SK-N-SH treated with all-trans-retinoic acid at 6 μM for 48 hours (cell line): ENCODE results near the gene STIP1.

Source experiments
- ATAC-seq: fragments of 200-7000 bp; cut with Tn5 transposase; 3 replicates; pipeline ENCODE4 v1.9.1; 2020; ENCODE audit warnings: mild to moderate bottlenecking, moderate library complexity
- CSDC2 ChIP-seq: fragments of 250-450 bp; sonication (Bioruptor Pico); IDR thresholded peaks from 2 replicates; pipeline ENCODE4 v1.5.0; 2020; ENCODE audit warnings: mild to moderate bottlenecking, moderate library complexity
- ESRRG ChIP-seq: fragments of 250-450 bp; sonication (Bioruptor Pico); IDR thresholded peaks from 2 replicates; pipeline ENCODE4 v1.6.1; 2021; ENCODE audit warnings: mild to moderate bottlenecking
- GLIS3 ChIP-seq: fragments of 250-450 bp; sonication (Bioruptor Pico); IDR thresholded peaks from 2 replicates; pipeline ENCODE4 v1.5.0; 2020; ENCODE audit warnings: mild to moderate bottlenecking, moderate library complexity
- ISL1 ChIP-seq: fragments of 250-450 bp; sonication (Bioruptor Pico); IDR thresholded peaks from 2 replicates; pipeline ENCODE4 v2.1.2; 2022; ENCODE audit warnings: mild to moderate bottlenecking, moderate library complexity
- OSR1 ChIP-seq: fragments of 250-450 bp; sonication (Bioruptor Pico); IDR thresholded peaks from 2 replicates; pipeline ENCODE4 v1.8.0; 2022; ENCODE audit warnings: moderate library complexity, mild to moderate bottlenecking, inconsistent platforms
- PPARA ChIP-seq: fragments of 250-450 bp; sonication (Bioruptor Pico); IDR thresholded peaks from 2 replicates; pipeline ENCODE4 v1.5.0; 2020; ENCODE audit warnings: mild to moderate bottlenecking, borderline replicate concordance
- RARB ChIP-seq: fragments of 250-450 bp; sonication (Bioruptor Pico); IDR thresholded peaks from 2 replicates; pipeline ENCODE4 v1.8.0; 2021; ENCODE audit warnings: mild to moderate bottlenecking, moderate library complexity
- SNAI2 ChIP-seq: fragments of 250-450 bp; sonication (Bioruptor Pico); IDR thresholded peaks from 2 replicates; pipeline ENCODE4 v1.5.0; 2020; ENCODE audit warnings: mild to moderate bottlenecking, moderate library complexity
- TCF4 ChIP-seq: fragments of 250-450 bp; sonication (Bioruptor Pico); IDR thresholded peaks from 2 replicates; pipeline ENCODE4 v1.8.0; 2021; ENCODE audit warnings: mild to moderate bottlenecking, moderate library complexity, borderline replicate concordance
- TOX ChIP-seq: fragments of 250-450 bp; sonication (Bioruptor Pico); IDR thresholded peaks from 2 replicates; pipeline ENCODE4 v1.8.0; 2021; ENCODE audit warnings: mild to moderate bottlenecking, moderate library complexity, borderline replicate concordance
- ZC3H10 ChIP-seq: fragments of 250-450 bp; sonication (Bioruptor Pico); IDR thresholded peaks from 2 replicates; pipeline ENCODE4 v1.5.1; 2021; ENCODE audit warnings: mild to moderate bottlenecking, moderate library complexity
- ZFP3 ChIP-seq: fragments of 250-450 bp; sonication (Bioruptor Pico); IDR thresholded peaks from 2 replicates; pipeline ENCODE4 v1.5.0; 2020; ENCODE audit warnings: mild to moderate bottlenecking, moderate library complexity
- ZFP30 ChIP-seq: fragments of 450-650 bp; formaldehyde crosslinking; IDR thresholded peaks from 2 replicates; pipeline ENCODE4 v1.5.0; 2022; ENCODE audit warnings: mild to moderate bottlenecking, moderate library complexity
- ZNF8 ChIP-seq: fragments of 450-650 bp; formaldehyde crosslinking; IDR thresholded peaks from 2 replicates; pipeline ENCODE4 v1.5.0; 2020; ENCODE audit warnings: mild to moderate bottlenecking, moderate library complexity
- TF ChIP-seq, protein P1 (sequence below): fragments of 250-450 bp; sonication (Bioruptor Pico); IDR thresholded peaks from 2 replicates; pipeline ENCODE4 v1.5.0; 2020; ENCODE audit warnings: mild to moderate bottlenecking, moderate library complexity
- TF ChIP-seq, protein P2 (sequence below): fragments of 250-450 bp; sonication (Bioruptor Pico); IDR thresholded peaks from 2 replicates; pipeline ENCODE4 v1.8.0; 2021; ENCODE audit warnings: low read depth, mild to moderate bottlenecking, moderate library complexity, borderline replicate concordance
- TF ChIP-seq, protein P3 (sequence below): fragments of 250-450 bp; sonication (Bioruptor Pico); IDR thresholded peaks from 2 replicates; pipeline ENCODE4 v1.5.1; 2020; ENCODE audit warnings: low read depth, mild to moderate bottlenecking, moderate library complexity

Gene STIP1

DNA sequence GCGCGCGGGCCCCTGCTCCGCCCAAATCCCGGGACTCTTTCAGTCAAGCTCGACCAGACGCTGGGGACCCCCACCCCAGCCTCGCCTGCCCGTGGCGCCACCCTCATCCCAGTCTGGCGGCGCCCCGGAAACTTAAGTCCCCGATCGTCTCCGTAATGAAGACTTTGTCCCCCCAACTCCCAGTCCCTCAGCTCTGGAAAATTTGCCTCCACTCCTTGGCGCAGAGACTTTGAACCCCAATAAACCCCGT is 65.7 kb downstream of the STIP1 start:
- no peak for ATAC-seq
- TF ChIP-seq, protein P1, sequence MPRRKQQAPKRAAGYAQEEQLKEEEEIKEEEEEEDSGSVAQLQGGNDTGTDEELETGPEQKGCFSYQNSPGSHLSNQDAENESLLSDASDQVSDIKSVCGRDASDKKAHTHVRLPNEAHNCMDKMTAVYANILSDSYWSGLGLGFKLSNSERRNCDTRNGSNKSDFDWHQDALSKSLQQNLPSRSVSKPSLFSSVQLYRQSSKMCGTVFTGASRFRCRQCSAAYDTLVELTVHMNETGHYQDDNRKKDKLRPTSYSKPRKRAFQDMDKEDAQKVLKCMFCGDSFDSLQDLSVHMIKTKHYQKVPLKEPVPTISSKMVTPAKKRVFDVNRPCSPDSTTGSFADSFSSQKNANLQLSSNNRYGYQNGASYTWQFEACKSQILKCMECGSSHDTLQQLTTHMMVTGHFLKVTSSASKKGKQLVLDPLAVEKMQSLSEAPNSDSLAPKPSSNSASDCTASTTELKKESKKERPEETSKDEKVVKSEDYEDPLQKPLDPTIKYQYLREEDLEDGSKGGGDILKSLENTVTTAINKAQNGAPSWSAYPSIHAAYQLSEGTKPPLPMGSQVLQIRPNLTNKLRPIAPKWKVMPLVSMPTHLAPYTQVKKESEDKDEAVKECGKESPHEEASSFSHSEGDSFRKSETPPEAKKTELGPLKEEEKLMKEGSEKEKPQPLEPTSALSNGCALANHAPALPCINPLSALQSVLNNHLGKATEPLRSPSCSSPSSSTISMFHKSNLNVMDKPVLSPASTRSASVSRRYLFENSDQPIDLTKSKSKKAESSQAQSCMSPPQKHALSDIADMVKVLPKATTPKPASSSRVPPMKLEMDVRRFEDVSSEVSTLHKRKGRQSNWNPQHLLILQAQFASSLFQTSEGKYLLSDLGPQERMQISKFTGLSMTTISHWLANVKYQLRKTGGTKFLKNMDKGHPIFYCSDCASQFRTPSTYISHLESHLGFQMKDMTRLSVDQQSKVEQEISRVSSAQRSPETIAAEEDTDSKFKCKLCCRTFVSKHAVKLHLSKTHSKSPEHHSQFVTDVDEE = no peak
- TF ChIP-seq, all 23 proteins: peak for 0

DNA sequence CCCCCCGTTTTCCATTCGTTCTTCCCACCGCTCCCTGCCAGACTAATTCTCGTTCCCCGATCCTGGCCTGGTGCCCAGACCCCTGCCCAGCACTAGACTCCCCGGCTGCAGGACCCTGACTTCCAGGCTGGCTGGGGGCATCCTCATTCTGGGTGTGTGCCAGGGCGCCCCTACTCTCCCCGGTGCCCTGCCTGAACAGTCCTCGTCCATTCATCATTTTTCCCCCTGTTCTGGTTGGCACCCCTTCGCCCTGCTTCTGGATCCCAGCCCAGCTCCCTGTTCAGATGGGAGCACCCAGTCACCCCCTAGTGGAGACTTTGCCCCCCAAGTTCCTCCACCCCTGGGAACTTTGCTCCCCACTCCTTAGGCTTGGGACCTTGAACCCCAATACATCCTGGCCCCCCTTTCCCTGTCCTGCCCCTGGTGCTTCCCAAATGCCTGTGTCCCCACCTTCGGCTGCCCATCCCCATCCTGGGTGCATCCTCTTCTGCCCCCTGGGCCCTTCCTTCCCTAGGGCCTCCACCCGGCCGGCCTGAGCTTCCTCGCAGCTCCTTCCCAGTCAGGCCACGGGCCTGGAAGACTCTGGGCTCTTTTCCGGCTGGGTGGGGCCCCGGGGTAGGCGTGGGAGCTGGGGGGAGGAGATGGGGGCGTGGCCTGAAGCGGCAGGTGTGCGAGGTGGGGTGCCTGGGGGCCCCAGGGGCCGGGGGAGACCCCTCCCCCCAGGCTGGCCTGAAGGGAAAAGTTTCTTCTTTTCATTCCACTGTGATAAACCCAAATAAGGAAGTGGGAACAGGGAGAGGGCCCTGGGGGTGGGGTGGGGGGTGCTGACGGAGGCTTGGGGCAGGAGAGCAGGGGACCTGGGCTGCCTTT is 66.3 kb downstream of the STIP1 start:
- ATAC-seq = peak; percentile 53
- TF ChIP-seq ISL1 (CRISPR knock-in tag) (no peak), RARB (CRISPR knock-in tag) (no peak), GLIS3 (CRISPR knock-in tag) (no peak), SNAI2 (no peak), PPARA (CRISPR knock-in tag) (no peak), ZFP30 (CRISPR knock-in tag) (no peak), ZNF8 (CRISPR knock-in tag) (no peak), ZC3H10 (no peak), ZFP3 (CRISPR knock-in tag) (no peak)
- TF ChIP-seq, protein P2, sequence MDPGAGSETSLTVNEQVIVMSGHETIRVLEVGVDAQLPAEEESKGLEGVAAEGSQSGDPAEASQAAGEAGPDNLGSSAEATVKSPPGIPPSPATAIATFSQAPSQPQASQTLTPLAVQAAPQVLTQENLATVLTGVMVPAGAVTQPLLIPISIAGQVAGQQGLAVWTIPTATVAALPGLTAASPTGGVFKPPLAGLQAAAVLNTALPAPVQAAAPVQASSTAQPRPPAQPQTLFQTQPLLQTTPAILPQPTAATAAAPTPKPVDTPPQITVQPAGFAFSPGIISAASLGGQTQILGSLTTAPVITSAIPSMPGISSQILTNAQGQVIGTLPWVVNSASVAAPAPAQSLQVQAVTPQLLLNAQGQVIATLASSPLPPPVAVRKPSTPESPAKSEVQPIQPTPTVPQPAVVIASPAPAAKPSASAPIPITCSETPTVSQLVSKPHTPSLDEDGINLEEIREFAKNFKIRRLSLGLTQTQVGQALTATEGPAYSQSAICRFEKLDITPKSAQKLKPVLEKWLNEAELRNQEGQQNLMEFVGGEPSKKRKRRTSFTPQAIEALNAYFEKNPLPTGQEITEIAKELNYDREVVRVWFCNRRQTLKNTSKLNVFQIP (CRISPR knock-in tag) = no peak

DNA sequence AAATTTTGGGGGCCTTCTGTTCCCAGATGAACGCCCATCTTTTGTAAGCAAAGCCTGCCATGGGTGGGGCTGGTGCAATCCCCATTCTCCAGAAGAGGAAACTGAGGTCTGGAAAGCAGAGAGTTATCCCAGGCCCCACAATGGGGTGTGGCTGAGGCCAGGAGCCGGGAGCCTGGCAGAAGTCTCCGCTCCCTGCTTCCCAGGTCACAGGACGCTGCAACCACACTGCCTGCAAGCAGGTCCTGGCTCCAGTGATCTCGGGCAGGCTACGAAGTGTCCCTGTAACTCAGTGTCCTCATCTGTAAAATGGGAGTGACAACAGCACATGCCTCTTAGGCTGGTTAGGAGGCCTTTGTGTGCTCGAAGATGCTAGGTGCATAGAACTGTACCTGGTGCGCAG is 67.1 kb downstream of the STIP1 start:
- TF ChIP-seq PPARA (CRISPR knock-in tag) = no peak
- TF ChIP-seq ESRRG (CRISPR knock-in tag) = no peak
- no peak for TF ChIP-seq CSDC2 (CRISPR knock-in tag)
- no peak for TF ChIP-seq ZC3H10
- TF ChIP-seq, protein P3, sequence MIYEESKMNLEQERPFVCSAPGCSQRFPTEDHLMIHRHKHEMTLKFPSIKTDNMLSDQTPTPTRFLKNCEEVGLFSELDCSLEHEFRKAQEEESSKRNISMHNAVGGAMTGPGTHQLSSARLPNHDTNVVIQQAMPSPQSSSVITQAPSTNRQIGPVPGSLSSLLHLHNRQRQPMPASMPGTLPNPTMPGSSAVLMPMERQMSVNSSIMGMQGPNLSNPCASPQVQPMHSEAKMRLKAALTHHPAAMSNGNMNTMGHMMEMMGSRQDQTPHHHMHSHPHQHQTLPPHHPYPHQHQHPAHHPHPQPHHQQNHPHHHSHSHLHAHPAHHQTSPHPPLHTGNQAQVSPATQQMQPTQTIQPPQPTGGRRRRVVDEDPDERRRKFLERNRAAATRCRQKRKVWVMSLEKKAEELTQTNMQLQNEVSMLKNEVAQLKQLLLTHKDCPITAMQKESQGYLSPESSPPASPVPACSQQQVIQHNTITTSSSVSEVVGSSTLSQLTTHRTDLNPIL (CRISPR knock-in tag) = no peak
- TF ChIP-seq TOX (CRISPR knock-in tag) = no peak
- no peak for TF ChIP-seq ZFP30 (CRISPR knock-in tag)
- TF ChIP-seq TCF4 (CRISPR knock-in tag) = no peak
- no peak for TF ChIP-seq GLIS3 (CRISPR knock-in tag)
- no peak for TF ChIP-seq ISL1 (CRISPR knock-in tag)
- no peak for ATAC-seq

DNA sequence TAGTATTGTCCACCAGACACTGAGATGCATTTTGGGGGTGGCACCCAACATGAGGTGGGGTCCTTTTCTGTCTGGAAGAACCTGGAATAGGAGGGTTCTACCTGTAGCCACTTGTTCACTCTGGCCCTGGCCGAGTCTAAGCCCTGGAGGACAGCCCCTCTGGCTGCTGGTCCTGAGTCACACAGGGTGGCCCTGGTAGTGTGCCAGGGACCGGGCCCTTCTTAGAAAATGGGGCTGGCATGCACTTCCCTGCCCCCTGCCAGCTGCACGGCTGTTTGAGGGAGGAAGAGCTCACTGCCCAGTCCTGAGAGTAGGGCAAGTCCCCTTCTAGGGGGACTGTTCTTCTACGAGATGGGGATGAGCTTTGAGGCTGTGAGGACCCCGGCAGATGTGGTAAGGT is 67.5 kb downstream of the STIP1 start:
- TF ChIP-seq, protein P2 (CRISPR knock-in tag) = no peak
- TF ChIP-seq ZNF8 (CRISPR knock-in tag) = no peak
- TF ChIP-seq PPARA (CRISPR knock-in tag) = no peak
- no peak for TF ChIP-seq SNAI2
- no peak for TF ChIP-seq OSR1
- no peak for TF ChIP-seq ISL1 (CRISPR knock-in tag)
- no peak for ATAC-seq
